HG03066 (cell line): ENCODE data around the gene PDE8B.

Experiments used
- ATAC-seq: cut with Tn5 transposase; IDR thresholded peaks from one replicate; pipeline ENCODE4 v1.9.1; 2021; ENCODE audit warnings: low read depth; ENCODE audit not compliant: unreplicated experiment

The PDE8B gene, protein sequence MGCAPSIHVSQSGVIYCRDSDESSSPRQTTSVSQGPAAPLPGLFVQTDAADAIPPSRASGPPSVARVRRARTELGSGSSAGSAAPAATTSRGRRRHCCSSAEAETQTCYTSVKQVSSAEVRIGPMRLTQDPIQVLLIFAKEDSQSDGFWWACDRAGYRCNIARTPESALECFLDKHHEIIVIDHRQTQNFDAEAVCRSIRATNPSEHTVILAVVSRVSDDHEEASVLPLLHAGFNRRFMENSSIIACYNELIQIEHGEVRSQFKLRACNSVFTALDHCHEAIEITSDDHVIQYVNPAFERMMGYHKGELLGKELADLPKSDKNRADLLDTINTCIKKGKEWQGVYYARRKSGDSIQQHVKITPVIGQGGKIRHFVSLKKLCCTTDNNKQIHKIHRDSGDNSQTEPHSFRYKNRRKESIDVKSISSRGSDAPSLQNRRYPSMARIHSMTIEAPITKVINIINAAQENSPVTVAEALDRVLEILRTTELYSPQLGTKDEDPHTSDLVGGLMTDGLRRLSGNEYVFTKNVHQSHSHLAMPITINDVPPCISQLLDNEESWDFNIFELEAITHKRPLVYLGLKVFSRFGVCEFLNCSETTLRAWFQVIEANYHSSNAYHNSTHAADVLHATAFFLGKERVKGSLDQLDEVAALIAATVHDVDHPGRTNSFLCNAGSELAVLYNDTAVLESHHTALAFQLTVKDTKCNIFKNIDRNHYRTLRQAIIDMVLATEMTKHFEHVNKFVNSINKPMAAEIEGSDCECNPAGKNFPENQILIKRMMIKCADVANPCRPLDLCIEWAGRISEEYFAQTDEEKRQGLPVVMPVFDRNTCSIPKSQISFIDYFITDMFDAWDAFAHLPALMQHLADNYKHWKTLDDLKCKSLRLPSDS

DNA sequence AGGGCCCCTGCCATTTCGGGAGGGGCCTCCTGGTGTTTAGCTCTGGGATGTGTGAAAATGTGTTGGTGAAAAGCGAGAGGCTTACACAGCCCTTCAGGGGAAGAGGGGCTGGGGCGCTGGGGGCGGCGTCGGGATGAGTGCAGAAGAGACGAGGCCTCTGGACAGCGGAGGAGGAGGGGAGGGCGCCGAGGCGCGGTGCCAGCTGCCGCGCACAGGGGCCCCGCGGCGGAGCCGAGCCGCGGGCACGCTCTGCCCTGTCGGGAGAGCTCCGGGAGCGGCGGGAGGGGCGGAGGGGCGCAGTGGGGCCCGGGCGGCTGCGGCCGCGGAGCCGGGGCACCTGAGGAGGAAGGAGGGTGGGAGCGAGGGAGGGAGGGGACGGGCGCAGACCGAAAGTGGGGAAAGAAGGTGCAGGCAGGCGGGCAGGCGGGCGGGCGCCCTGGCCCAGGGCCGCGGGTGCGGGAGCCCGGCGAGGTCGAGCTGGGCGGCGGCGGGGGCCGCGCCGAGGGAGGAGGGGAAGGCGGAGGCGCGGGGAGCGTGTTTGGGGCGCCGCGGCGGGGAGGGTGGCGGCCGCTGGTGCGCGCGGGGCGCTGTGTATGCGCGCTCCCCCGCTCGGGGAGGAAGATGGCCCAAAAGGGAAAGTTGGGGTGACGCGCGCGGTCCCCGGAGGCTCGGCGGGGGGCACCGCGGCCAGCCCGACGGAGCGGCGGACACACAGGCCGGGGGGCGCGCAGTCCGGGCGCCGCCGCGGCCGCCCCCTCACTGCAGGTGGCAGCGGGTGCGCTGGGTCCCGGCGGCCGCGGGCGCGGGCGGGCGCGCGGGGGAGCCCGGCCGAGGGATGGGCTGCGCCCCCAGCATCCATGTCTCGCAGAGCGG lies at the start of gene PDE8B:
Gene PDE8B, plus strand, starts transcription at position 590 of the 873 bp plus-strand sequence. Its CDS starts 246 bp downstream, at position 836.
- ATAC-seq = no peak

DNA sequence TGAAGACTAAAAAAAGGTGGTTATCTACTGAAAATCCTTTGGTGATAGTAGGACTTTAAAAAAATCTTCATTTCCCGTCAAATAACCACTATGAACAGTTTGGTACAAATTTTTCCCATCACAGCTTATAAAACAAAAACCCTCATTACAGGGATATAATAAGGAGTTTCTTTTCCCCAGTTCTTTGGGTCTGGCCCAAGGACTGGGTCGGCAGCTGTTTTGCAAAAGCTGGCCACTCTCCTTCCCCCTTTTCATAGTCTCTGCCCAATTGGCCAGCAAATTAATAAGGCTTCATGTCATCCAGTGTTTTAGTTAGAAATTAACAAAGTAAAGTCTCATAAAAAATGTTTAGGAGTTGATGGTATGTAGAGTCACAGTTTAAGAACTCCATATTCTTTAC lies 47.0 kb upstream of the PDE8B start:
- no peak for ATAC-seq

DNA sequence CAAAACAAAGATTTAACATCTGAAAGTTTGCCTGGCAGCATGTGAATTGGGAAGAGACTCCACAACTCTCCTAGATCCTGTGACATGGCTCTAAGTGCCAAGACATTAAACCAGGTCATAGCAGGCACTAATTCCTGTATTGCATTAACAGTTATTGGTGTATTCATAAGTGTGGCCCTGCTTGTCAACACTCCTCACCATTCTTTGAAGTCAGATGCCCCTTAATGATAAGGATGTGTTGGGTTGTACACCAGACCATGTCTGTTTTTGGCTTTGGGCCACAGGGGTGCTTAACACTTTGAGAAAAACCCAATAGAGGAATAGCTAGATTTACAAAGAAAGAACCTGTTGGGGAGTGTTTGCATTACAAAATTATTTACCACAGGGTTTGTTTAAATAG lies 43.4 kb upstream of the PDE8B start:
- ATAC-seq = no peak

DNA sequence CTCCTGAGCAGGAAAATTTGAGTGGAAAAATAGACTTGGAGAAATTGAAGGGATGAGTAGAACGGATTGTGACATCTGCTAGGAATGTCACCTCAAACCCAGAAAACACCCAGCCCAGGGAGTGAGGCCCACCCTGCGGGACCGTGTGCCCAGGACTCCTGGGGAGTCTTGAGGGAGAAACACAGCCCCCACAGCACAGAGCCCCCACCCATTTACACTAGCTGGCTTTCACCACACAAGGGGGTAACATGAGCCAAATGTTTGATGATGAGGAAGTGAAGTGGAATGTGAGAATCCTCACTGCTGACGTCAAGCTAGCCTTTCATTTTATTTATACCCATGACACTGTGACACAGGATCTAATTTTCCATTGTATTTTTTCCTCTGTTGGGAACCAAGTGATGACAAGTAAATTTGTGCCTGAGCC lies 42.8 kb upstream of the PDE8B start:
- no peak for ATAC-seq

DNA sequence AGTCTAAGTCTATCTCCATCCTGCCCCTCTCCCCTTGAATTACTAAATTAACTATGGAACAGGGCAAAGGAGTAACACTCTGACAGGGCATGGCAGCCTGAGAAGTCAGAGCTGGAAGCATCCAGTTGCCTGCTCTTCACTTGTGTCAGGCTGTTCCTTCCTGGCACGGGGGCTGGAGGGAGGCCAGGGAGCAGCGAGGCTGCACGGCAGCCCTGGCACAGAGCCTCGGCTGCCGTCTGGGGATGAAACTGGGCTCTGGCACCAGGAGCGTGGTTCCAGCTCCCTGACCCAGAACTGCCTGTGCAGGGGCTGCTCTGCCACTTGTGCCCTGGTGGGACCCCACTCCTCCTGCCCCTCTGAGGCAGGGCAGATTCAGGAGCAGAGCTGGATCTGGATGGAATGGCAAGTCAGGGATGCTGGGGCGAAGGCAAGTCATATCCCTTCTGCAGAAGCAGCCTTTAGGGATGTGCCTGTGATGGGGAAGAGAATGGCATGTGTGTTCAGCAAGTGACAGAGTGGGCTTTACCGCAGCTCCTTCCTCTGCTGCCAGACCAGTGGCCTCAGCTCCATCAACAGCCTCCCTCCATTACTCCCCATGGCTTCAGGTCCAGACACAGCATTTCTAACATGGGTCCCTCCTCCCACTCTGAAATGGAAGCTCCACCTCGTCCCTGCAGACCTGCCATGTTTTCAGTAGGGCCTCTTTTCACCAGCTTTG lies 42.2 kb upstream of the PDE8B start:
- ATAC-seq = no peak

DNA sequence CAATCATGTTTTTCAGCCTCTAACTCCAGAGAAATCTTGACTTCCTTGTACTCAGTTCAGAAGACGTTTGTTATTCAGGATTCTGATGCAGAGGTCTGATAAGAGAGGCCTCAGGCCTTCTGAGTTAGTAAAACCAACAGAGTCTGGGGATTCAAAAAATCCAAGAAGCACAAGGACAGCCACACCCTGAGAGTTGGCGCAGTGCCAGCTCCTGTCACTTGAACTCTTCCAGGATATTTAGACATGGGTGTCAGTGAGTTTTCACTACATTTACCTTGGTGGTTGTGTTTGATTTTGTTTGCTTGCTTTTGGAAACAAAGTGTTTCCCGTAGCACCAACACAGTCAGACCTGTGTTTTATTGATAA lies 41.6 kb upstream of the PDE8B start:
- no peak for ATAC-seq

DNA sequence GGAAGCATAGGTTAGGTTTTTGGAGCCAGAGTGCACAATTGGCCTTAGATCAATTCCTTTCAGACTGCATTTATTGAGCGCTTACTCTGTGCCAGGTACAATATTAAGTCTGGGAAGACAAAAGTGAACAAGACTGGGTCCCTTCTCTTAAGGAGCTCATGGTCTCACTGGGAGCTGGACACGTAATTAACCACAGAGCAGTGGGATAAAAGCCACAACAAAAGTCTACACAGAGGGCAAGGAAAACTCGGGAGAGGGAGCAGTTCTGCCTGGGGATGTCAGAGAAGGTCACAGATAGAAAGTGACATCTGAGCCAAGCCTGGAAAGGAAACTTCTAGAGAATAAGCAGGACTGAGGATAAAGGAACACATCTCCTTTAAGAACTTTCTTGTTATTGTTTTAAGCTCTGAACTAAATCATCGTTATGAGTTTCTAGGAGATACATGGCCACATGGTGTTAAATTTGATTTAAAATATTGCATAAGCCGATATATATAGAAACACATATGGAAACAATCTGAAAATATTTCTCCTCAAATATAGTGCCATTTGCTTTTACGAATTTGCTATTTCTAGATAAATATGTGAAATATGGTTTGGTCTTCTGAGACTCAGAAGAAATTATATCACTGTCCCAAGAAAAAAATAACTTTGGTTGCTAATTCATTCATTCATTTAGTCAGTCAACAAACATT lies 40.1 kb upstream of the PDE8B start:
- no peak for ATAC-seq

DNA sequence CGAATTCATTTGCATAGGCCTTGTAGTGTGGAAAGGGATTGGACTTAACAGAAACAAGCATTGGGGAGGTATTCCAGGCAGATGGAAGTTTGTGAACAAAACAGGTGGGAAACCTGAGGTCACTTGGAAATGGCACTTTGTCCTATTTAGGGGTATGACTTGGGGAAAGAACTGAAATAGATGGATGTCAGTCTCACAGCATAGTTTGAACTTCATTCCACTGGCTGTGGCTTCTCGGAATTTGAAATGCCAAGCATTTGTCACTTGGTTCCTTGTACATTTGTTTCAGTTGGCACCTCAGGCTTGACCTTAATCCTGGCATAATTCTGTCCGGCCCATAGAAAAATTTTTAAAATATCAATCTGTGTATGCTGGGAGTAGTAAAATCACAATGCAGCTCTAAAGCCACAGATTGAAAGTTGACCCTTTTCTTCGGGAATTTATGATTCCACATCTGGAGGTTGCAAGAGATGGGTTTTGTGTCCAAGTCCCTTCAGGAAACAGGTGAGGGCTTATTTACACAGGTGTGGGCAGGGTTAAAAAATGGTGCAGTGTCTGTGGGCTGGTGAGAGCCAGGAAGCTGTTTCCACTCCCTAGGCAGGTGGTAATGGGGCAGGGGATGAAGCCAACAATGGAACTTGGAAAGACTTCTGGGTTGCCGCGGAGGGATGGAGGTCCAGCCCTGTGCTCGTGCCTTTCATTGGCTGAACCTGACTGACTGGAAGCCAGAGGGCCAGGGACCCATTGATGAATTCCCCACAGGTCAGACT lies 39.2 kb upstream of the PDE8B start:
- ATAC-seq = no peak

DNA sequence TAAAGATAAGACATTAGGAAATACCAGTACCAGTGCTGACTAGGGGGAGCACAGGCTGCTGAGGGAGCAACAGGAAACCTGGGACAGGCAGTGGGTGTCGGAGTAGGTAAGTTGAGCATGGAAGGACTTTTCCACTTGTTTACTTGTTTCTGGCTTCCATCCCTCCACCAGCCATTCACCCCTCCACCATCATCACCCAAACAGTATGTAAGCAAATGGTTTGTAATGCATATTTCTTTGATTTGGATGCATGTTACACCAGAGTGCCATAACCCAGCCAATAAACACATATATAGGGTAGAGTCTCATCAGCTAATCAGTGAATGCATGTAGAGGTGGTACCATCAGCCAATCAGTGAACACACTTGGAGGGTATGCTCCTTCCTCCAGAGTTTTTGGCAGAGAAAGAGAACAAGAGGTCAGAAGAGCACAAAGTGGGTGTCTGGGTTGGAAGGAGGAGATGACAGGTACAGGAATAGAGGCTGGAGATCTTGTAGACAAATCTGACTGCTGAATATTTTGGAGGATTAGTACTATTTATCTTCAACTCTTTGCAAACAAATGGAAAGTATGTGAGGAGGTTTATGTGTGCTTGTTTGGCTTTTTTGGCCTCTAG lies 37.7 kb upstream of the PDE8B start:
- no peak for ATAC-seq

DNA sequence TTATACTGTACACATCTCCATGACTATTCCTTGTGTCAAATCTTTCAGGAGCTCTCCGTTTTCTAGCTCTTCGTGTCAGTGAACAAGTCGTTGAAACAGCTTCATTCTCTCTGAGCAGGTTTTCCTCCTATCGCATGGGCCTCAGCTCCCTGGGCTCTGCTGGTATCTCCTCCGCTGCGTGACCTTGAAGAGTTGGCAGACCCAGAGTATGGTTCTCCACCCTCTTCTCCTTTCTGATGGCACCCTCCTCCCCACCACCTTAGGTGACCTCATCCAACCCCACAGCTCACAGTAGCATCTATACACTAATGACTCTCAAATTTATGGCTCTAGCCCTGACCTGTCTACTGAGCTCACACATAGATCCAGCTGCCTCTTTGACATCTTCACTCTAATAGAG lies 36.0 kb upstream of the PDE8B start:
- ATAC-seq = no peak

DNA sequence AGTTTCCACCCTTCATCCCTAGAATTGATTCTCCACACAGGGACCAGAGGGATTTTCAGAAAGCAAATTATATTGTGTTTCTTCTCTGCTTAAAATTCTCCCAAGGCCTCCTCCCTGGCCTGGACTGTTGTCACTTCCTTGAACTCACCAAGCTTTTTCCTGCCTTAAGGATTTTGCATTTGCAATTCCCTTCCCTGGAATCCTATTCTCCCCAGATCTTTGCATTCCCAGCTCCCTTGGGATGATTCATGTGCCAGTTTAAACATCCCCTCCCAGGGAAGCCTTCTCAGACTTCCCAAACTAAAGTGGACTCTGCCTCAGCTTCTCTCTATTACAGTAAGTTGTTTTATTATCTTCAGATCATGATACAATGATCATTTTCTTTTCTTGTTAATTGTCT lies 35.2 kb upstream of the PDE8B start:
- ATAC-seq = no peak

DNA sequence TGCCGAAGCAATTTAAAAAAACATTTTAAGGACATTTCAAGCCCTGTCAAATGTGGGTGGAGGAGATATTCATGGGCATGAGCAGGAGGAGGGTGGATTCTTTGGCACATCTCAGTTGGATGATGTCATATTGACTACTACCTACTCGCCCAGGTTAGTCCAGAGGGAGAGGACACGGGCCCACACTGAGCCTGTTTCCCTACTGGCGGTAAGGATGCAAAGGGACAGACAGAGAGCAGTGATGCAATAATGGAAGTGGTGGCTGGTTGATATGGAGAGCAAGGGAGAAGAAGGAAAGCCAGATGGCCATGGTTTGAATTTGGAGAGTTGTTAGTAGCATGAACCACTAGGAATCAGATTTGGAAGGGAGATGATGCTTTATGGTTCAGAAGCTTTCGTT lies 34.1 kb upstream of the PDE8B start:
- ATAC-seq = no peak

DNA sequence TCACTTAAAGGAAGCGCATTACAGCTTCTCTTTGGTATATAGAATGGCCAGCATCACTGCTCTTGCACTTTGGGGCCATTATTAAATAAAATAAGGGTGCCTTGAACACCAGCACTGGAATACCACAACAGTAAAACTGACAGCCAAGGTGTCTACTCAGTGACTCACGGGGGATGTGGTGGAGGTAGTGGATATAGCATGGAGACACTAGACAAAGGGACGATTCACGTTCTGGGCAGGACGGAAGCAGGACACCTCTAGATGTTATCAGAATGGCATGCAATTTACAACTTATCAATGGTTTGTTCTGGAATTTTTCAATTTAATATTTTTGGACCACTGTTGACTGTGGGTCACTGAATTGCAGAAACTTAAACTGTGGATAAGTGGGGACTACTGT lies 32.9 kb upstream of the PDE8B start:
- ATAC-seq = no peak

DNA sequence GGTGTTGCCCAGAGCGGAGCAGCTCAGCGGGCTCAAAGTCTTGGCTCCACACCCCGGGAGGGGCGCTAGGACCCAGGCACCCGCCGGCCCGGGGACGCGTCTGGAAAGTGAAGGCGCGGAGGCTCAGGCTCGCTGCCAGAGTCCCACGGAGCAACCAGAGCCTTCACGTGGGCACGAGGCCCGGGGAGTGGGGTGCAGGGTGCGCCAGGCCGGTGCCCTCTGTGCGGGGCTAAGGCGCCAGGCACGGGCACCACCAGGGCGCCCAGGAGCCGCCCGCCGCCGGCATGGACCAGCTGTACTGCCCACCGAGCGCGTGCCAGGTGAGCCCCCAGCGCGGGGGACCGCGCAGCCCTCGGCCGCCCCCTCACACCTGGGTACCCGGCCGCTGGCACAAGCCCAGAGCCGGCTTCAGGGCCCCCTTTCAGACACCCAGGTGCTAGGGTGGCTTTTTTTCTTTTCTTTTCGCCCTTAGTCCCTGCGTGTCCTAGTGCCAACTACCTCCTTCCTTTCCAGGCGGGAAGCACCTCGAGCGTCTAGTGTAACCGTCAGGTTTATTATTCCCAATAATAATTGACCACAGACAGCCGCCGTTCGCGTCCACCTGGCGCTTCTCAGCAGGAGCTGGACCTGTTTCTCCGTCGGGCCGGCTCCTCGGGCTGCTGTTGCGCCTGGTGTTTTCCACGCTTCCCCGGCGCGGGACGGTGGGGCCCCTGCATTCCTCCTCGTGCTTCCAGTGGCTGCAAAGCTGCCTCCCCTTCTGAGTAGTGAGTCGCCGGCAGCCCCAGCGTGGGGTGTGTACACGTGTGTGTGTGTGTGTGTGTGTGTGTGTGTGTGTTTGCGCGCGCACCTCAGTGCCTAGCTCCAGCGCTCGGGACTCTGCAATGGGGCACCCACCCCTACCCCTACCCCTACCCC lies 30.1 kb upstream of the PDE8B start:
- ATAC-seq = no peak

DNA sequence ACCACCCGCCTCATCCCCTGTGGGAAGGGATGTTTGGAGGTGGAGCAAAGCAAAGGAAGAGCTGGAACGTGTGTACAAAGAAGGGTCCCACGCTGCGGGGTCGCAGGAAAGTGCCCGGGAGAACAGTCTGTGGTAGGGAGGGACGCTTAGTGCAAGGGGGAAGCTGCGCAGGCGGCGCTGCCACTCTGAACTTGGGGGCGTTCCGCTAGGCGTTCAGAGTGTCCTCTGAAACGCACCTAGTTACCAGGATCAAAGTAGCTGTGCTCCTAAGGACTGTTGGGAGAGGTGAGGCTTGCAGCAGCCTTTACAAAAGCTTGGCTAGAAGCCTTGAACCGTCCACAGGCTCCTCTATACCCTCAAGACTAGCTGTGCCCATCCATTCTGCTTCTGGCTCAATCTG lies 29.3 kb upstream of the PDE8B start:
- ATAC-seq = no peak

DNA sequence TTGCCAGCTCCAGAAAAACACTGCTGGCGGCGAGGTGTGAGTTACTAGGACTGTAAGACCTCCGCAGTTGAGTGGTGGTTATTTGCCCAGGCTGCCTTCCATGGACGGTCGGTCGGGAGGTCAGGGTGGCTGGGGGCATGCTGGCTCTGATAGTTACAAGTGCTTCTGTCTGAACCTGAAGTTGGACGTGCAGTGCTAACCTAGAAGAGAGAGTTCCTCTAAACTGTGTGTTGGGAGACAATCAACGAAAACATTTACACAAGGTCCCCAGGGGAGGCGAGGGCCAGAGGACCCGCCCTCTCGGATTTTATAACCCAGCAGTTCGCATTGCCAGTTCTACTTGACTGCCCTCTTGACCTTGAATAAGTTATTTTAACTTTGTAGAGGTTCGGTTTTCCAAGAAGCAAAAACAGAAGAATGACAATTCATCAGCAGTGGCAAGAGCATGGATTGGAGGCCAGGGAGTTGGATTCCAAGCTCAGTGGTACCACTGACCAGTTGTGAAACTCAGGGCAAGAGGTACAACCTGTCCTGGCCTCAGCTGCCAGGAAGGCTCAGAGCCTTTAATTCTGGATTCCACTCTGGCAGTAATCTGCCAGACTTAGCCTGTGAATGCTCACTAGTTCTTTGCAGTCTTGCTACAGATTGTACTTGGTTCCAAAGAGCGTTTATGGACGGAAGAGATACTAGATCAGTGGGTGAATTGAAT lies 28.7 kb upstream of the PDE8B start:
- ATAC-seq = no peak

DNA sequence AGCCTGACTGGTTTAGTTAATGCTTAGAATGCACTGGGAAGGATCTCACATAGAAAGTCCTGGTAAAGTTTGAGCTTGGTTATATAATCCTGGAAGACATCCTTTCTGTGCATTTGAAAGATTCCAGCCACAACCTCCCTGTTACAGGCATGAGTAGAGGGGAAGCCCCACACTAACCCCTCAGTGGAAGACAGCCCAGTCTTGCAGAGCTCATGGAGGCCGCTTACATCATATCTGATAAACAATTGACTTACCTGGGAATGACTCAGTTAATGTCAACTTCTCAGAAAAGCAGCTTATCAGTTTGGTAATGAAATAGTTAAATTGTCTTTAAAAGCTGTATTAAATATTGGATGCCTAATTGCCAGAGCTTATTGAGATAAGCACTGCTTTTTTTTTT lies 28.1 kb upstream of the PDE8B start:
- ATAC-seq = no peak
